Osteoblast (primary cell): ENCODE measurements around the gene INHBC. TPM values are rescaled to one million over a fixed set of nuclear protein-coding genes. Genes with fewer than 3 reads are reported as not detected.

Experiments
- DNase-seq: peaks from one replicate; pipeline ENCODE4 v3.0.0; 2011; ENCODE audit warnings: low spot score, mixed read lengths; ENCODE audit not compliant: insufficient read length; ENCODE audit errors: missing footprints
- H2AFZ ChIP-seq: 2 replicates; pipeline ENCODE4 v1.6.0; 2011; ENCODE audit warnings: mild to moderate bottlenecking, low read length
- H3K27ac ChIP-seq: 2 replicates; pipeline ENCODE4 v1.5.1; 2011; ENCODE audit warnings: mild to moderate bottlenecking, low read depth, low read length, moderate library complexity
- H3K27me3 ChIP-seq: 2 replicates; pipeline ENCODE4 v1.6.0; 2012; ENCODE audit warnings: mild to moderate bottlenecking, control low read depth, inconsistent platforms, low read length, moderate library complexity; ENCODE audit not compliant: insufficient read depth
- H3K36me3 ChIP-seq: 2 replicates; pipeline ENCODE4 v1.5.1; 2011; ENCODE audit warnings: mild to moderate bottlenecking, low read length, control low read depth, moderate library complexity; ENCODE audit not compliant: insufficient read depth
- H3K4me1 ChIP-seq: 2 replicates; pipeline ENCODE4 v1.5.1; 2011; ENCODE audit warnings: mild to moderate bottlenecking, low read length, control low read depth, moderate library complexity; ENCODE audit not compliant: insufficient read depth
- H3K4me2 ChIP-seq: 2 replicates; pipeline ENCODE4 v1.6.0; 2011; ENCODE audit warnings: mild to moderate bottlenecking, low read length; ENCODE audit not compliant: insufficient read depth
- H3K4me3 ChIP-seq: fragments of 200-600 bp; sonication (generic); 3 replicates; pipeline ENCODE4 v1.5.1; 2012; ENCODE audit warnings: mild to moderate bottlenecking, low read length, inconsistent platforms; ENCODE audit not compliant: insufficient read depth
- H3K79me2 ChIP-seq: 2 replicates; pipeline ENCODE4 v1.6.0; 2012; ENCODE audit warnings: mild to moderate bottlenecking, low read length, control low read depth, inconsistent platforms; ENCODE audit not compliant: insufficient read depth
- H3K9me3 ChIP-seq: 2 replicates; pipeline ENCODE4 v1.5.1; 2011; ENCODE audit warnings: low read depth, low read length, control low read depth
- H4K20me1 ChIP-seq: 2 replicates; pipeline ENCODE4 v1.6.0; 2012; ENCODE audit warnings: mild to moderate bottlenecking, low read length, control low read depth; ENCODE audit not compliant: insufficient read depth
- total RNA-seq: library from RNA; depleted of rRNA; stranded (reverse); fragments of >200 nt; gene quantifications from 2 replicates; pipeline ENCODE4 v1.2.3, GENCODE V29; 2012
- TF ChIP-seq, protein P1 (sequence below): IDR thresholded peaks from 2 replicates; pipeline ENCODE4 v1.5.1; 2011; ENCODE audit warnings: mild to moderate bottlenecking, low read depth, low read length, moderate library complexity; ENCODE audit errors: extremely low read depth

The INHBC gene
- total RNA-seq, 1 donor = not detected

- no peak overlapping the region for H2AFZ ChIP-seq
- H3K36me3 ChIP-seq = no peaks in the 10 kb centered on the region
- H4K20me1 ChIP-seq = no peaks in the 10 kb centered on the region
- H3K27ac ChIP-seq = no peak overlapping the region
- TF ChIP-seq, protein P1, sequence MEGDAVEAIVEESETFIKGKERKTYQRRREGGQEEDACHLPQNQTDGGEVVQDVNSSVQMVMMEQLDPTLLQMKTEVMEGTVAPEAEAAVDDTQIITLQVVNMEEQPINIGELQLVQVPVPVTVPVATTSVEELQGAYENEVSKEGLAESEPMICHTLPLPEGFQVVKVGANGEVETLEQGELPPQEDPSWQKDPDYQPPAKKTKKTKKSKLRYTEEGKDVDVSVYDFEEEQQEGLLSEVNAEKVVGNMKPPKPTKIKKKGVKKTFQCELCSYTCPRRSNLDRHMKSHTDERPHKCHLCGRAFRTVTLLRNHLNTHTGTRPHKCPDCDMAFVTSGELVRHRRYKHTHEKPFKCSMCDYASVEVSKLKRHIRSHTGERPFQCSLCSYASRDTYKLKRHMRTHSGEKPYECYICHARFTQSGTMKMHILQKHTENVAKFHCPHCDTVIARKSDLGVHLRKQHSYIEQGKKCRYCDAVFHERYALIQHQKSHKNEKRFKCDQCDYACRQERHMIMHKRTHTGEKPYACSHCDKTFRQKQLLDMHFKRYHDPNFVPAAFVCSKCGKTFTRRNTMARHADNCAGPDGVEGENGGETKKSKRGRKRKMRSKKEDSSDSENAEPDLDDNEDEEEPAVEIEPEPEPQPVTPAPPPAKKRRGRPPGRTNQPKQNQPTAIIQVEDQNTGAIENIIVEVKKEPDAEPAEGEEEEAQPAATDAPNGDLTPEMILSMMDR = no peak
- no peak overlapping the region for H3K4me3 ChIP-seq
- no peak overlapping the region for H3K4me2 ChIP-seq
- DNase-seq = no peak
- no peaks in the 10 kb centered on the region for H3K27me3 ChIP-seq
- no peaks in the 10 kb centered on the region for H3K9me3 ChIP-seq
- no peaks in the 10 kb centered on the region for H3K79me2 ChIP-seq
- H3K4me1 ChIP-seq = peaks cover 10% of the 10 kb centered on the region
Observed at GRCh38 chr12:57446292-57446960, 11.8 kb downstream of the INHBC start.

GRCh38 chr12:57448669-57449068 is 14.1 kb downstream of the INHBC start:
- no peaks in the 10 kb centered on the region for H3K36me3 ChIP-seq
- TF ChIP-seq, protein P1 = no peak
- H3K4me1 ChIP-seq = peaks cover 25% of the 10 kb centered on the region

GRCh38 chr12:57449375-57449774 is 14.8 kb downstream of the INHBC start:
- TF ChIP-seq, protein P1 = no peak
- Histone ChIP-seq H4K20me1 (no peaks in the 10 kb centered on the region), H3K4me1 (peaks cover 25% of the 10 kb centered on the region), H3K4me2 (no peak overlapping the region), H3K27ac (no peak overlapping the region), H2AFZ (no peak overlapping the region), H3K79me2 (no peaks in the 10 kb centered on the region), H3K27me3 (no peaks in the 10 kb centered on the region), H3K36me3 (no peaks in the 10 kb centered on the region), H3K9me3 (no peaks in the 10 kb centered on the region), H3K4me3 (no peak overlapping the region)
- DNase-seq = no peak

More at GRCh38 chr12:57448669-57449068, 14.1 kb downstream of the INHBC start:
- Histone ChIP-seq H3K9me3 (no peaks in the 10 kb centered on the region), H3K27ac (no peak overlapping the region), H3K27me3 (no peaks in the 10 kb centered on the region), H3K79me2 (no peaks in the 10 kb centered on the region), H4K20me1 (no peaks in the 10 kb centered on the region), H3K4me2 (no peak overlapping the region), H2AFZ (no peak overlapping the region), H3K4me3 (no peak overlapping the region)
- DNase-seq = no peak

DNA sequence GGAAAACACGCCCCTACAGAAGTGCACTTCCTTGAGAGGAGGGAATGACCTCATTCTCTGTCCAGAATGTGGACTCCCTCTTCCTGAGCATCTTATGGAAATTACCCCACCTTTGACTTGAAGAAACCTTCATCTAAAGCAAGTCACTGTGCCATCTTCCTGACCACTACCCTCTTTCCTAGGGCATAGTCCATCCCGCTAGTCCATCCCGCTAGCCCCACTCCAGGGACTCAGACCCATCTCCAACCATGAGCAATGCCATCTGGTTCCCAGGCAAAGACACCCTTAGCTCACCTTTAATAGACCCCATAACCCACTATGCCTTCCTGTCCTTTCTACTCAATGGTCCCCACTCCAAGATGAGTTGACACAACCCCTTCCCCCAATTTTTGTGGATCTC is 15.5 kb downstream of the INHBC start:
- Histone ChIP-seq H3K4me1 (peaks cover 25% of the 10 kb centered on the region), H3K36me3 (no peaks in the 10 kb centered on the region), H3K4me3 (no peak overlapping the region), H3K27me3 (no peaks in the 10 kb centered on the region), H2AFZ (no peak overlapping the region), H4K20me1 (no peaks in the 10 kb centered on the region), H3K4me2 (no peak overlapping the region), H3K9me3 (no peaks in the 10 kb centered on the region), H3K27ac (no peak overlapping the region), H3K79me2 (no peaks in the 10 kb centered on the region)
- TF ChIP-seq, protein P1 = no peak
- DNase-seq = no peak
